SJSA1 (cell line): Measurements from ENCODE around the gene NPPA. TPM values are rescaled to one million over a fixed set of nuclear protein-coding genes. Genes with fewer than 3 reads are reported as not detected.
"Not testable (repeated sequence)": the region's sequence is repeated elsewhere in the genome, so short reads cannot be mapped to it uniquely, and the experiment has no call there.

Experiments
- DNase-seq, 2 experiments: peaks; one replicate each; pipeline ENCODE4 v3.0.0-alpha.2; 2015 to 2020; ENCODE audit warnings: low spot score in 2 of 2, low read depth in 1 of 2
- H3K27ac ChIP-seq: fragments of 250-450 bp; sonication (Bioruptor Pico); 2 replicates; pipeline ENCODE4 v1.5.1; 2020; ENCODE audit warnings: mild to moderate bottlenecking, moderate library complexity
- H3K27me3 ChIP-seq: fragments of 250-450 bp; sonication (Bioruptor Pico); replicated peaks from 2 replicates; pipeline ENCODE4 v1.5.1; 2020; ENCODE audit warnings: mild to moderate bottlenecking, moderate library complexity
- H3K36me3 ChIP-seq: fragments of 250-450 bp; sonication (Bioruptor Pico); 2 replicates; pipeline ENCODE4 v1.5.1; 2020; ENCODE audit warnings: mild to moderate bottlenecking
- H3K4me1 ChIP-seq: fragments of 250-450 bp; sonication (Bioruptor Pico); replicated peaks from 2 replicates; pipeline ENCODE4 v1.6.1; 2021; ENCODE audit warnings: mild to moderate bottlenecking
- H3K4me3 ChIP-seq: fragments of 250-450 bp; sonication (Bioruptor Pico); 2 replicates; pipeline ENCODE4 v1.5.1; 2020; ENCODE audit warnings: mild to moderate bottlenecking
- H3K9me3 ChIP-seq: fragments of 250-450 bp; sonication (Bioruptor Pico); replicated peaks from 2 replicates; pipeline ENCODE4 v1.5.1; 2020; ENCODE audit warnings: mild to moderate bottlenecking
- total RNA-seq: library from RNA; depleted of rRNA; stranded (reverse); fragments of >200 nt; shearing (Covaris generic); gene quantifications from 2 replicates; pipeline ENCODE4 v1.2.3, GENCODE V29; 2014

The NPPA gene
- total RNA-seq, 1 experiment from 2014 or later = not detected

DNA sequence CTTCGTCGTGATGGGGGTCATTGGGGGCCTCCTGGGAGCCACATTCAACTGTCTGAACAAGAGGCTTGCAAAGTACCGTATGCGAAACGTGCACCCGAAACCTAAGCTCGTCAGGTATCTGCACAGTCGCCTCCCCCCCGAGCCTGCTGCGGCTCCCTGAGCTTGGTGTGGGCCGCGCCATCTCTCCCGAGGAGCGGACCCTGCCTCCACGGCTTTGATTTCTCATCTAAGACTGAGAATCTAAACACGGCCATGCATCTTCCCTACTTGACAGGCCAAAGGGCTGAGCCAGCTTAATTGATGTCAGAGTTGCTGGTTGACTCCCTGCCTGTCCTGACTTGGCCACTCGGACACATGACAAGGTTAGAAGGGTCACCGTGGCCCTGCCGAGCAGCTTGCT lies 19.1 kb downstream of the NPPA start:
- H3K36me3 ChIP-seq = peaks cover 30% of the 10 kb centered on the region
- no peaks in the 10 kb centered on the region; the same call in 1 of the 2 replicates for H3K9me3 ChIP-seq
- no peak overlapping the region for H3K4me3 ChIP-seq
- DNase-seq = no peak
- H3K27me3 ChIP-seq = no peaks in the 10 kb centered on the region
- H3K27ac ChIP-seq = no peak overlapping the region
- no peaks in the 10 kb centered on the region for H3K4me1 ChIP-seq

GRCh38 chr1:11826946-11827345 lies 20.6 kb downstream of the NPPA start:
- Histone ChIP-seq H3K36me3 (peaks cover 34% of the 10 kb centered on the region), H3K9me3 (no peaks in the 10 kb centered on the region; the same call in 1 of the 2 replicates), H3K4me3 (no peak overlapping the region), H3K27ac (no peak overlapping the region), H3K4me1 (no peaks in the 10 kb centered on the region), H3K27me3 (no peaks in the 10 kb centered on the region)
- DNase-seq = no peak

DNA sequence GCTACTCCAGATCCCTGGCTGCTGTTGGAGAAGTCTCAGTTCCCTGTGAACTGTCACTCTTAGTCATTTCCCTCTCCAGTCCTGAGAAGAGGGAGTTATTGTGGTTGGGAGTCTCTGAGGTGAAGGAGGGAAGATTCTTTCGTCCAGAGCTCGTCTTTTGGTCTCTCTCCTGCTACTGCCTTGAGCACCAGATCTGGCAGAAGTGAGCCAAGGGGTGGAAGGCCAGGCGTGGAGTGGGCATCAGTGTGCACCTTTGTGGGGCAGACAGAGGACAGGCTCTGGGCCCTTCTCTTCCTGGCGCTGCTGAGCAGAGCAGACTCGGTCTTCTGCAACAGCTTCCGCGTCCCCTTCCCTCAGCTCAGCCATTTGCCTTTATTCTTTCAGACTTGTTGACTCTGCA lies 22.5 kb downstream of the NPPA start:
- H3K9me3 ChIP-seq = no peaks in the 10 kb centered on the region
- no peak overlapping the region for H3K4me3 ChIP-seq
- peaks cover 31% of the 10 kb centered on the region for H3K36me3 ChIP-seq
- no peak overlapping the region for H3K27ac ChIP-seq
- H3K27me3 ChIP-seq = no peaks in the 10 kb centered on the region
- peaks cover 5% of the 10 kb centered on the region for H3K4me1 ChIP-seq
- DNase-seq = no peak

DNA sequence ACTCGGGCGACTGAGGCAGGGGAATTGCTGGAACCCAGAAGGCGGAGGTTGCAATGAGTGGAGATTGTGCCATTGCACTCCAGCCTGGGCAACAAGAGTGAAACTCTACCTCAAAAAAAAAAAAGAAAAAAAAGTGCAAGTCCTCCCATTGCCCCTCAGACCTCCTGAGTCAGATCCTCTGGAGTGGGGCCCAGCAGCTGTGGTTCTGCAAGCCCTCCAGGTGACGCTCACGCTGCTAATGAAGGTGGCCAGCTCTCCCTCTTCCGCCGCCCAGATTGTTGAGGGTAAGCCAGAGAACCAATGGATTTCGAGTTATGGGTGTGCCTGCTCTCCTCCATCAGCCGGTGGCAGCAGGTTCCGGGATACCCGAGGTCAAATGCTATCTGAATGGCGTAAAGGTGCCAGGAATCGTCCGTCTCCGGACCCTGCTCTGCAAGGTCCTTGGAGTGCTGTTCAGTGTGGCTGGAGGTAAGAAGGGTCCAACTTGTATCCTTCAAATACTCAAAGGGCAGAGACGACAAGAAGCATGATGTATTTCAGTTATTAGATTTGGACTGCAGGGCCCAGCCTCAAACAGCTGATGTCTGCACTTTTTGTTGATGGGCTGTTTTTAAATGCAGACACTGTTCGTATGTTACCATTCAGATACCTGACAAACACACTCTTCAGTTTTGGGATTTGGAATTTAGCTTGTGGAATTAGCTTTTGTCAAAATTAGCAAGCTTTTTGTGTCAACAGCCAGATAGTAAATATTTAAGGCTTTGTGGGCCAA lies 24.0 kb downstream of the NPPA start:
- Histone ChIP-seq H3K27me3 (no peaks in the 10 kb centered on the region), H3K9me3 (no peaks in the 10 kb centered on the region), H3K4me3 (no peak overlapping the region), H3K36me3 (peaks cover 24% of the 10 kb centered on the region), H3K4me1 (peaks cover 5% of the 10 kb centered on the region), H3K27ac (no peak overlapping the region)
- DNase-seq = no peak

- no peaks in the 10 kb centered on the region for H3K27me3 ChIP-seq
- no peaks in the 10 kb centered on the region for H3K9me3 ChIP-seq
- peaks cover 26% of the 10 kb centered on the region for H3K36me3 ChIP-seq
- no peak overlapping the region for H3K4me3 ChIP-seq
- no peak for DNase-seq
- peak overlapping the region; percentile 29; the same call in 1 of the 2 replicates for H3K27ac ChIP-seq
- peaks cover 5% of the 10 kb centered on the region for H3K4me1 ChIP-seq
These were observed 25.5 kb downstream of the NPPA start for GRCh38 chr1:11822091-11822490.

GRCh38 chr1:11817192-11817591 lies 30.4 kb downstream of the NPPA start:
- no peaks in the 10 kb centered on the region for H3K9me3 ChIP-seq
- H3K36me3 ChIP-seq = peaks cover 38% of the 10 kb centered on the region
- H3K4me3 ChIP-seq = no peak overlapping the region
- peaks cover 7% of the 10 kb centered on the region for H3K4me1 ChIP-seq
- H3K27me3 ChIP-seq = no peaks in the 10 kb centered on the region
- H3K27ac ChIP-seq = no peak overlapping the region
- DNase-seq = no peak

GRCh38 chr1:11813021-11813420 lies 34.6 kb downstream of the NPPA start:
- peaks cover 44% of the 10 kb centered on the region for H3K36me3 ChIP-seq
- no peak for DNase-seq
- no peaks in the 10 kb centered on the region for H3K27me3 ChIP-seq
- H3K9me3 ChIP-seq = no peaks in the 10 kb centered on the region
- no peak overlapping the region for H3K27ac ChIP-seq
- no peak overlapping the region for H3K4me3 ChIP-seq
- H3K4me1 ChIP-seq = 0 out of 2 replicates have a peak, but pooled peaks cover 3% of the 10 kb centered on the region

DNA sequence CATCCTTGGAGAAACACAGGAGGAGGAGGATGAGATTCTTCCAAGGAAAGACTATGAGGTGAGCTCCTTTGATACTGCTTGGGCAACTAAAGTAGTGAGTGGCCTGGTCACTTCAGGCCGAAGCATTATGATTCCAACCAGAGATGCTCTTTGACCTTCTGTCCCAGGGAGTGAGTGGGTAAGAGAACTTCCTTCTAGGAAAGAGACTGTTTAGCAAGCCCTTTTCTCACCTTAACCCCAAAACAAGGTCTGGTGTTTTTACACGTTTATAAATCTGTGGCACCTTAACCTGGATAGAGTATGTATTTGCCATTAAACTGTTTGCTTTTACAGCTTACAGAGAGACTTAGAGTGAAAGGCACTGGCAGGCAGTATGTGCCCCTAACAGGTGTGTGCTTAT lies 40.5 kb downstream of the NPPA start:
- no peak for DNase-seq
- H3K27me3 ChIP-seq = no peaks in the 10 kb centered on the region
- no peak overlapping the region for H3K27ac ChIP-seq
- H3K9me3 ChIP-seq = no peaks in the 10 kb centered on the region
- no peak overlapping the region for H3K4me3 ChIP-seq
- peaks cover 24% of the 10 kb centered on the region for H3K36me3 ChIP-seq
- H3K4me1 ChIP-seq = peaks cover 32% of the 10 kb centered on the region

DNA sequence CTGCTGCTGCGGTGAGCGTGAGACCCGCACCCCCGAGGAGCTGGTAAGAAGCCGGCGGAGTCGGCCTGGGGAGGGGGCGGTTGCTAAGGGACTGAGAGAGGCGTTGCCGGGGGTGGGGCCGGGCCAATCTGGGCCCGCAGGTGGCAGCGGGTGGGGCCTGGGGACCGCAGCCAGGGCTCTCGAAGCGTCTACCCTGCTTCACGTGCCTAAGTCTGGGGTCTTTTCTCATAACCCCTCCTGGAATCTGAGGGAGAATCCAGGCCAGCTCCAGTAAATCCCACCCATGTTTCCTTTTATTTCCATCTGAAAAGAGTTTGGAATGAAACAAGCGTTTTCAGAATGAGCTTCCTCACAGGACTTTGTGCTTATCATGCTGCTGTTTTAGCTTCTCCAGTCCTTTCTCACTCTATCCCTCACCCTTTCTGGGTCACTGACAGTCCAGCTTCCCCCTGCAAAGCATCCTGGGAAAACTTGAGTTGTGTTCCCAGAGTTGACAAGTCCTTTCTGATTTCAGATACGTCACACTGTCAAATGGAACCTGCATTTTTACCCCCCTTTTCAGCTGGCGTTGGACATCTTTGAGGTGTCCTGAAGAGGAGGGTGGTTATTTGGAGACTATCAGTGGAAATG lies 41.2 kb downstream of the NPPA start:
- peaks cover 21% of the 10 kb centered on the region for H3K36me3 ChIP-seq
- no peaks in the 10 kb centered on the region for H3K9me3 ChIP-seq
- peaks cover 32% of the 10 kb centered on the region for H3K4me1 ChIP-seq
- peak overlapping the region; percentile 28 for H3K27ac ChIP-seq
- peak overlapping the region; percentile 62 for H3K4me3 ChIP-seq
- H3K27me3 ChIP-seq = no peaks in the 10 kb centered on the region
- DNase-seq = no peak

GRCh38 chr1:11805422-11806306 lies 41.9 kb downstream of the NPPA start, which contains the start of the genes CLCN6 and MTHFR:
TSS of gene CLCN6 (plus strand) at chr1:11806191. CDS start at chr1:11806263, 72 bp downstream.
TSS of gene MTHFR (minus strand) at chr1:11805964. CDS start at chr1:11803116, 2,848 bp downstream.
- Histone ChIP-seq H3K4me3 (peak within 1 kb of the TSS; percentile 62), H3K36me3 (peaks cover 19% of the 10 kb centered on the region), H3K4me1 (peaks cover 40% of the 10 kb centered on the region), H3K27ac (peak within 1 kb of the TSS; percentile 71), H3K9me3 (no peaks in the 10 kb centered on the region; the same call in 1 of the 2 replicates), H3K27me3 (no peaks in the 10 kb centered on the region)
- peak; percentile 99 for DNase-seq

DNA sequence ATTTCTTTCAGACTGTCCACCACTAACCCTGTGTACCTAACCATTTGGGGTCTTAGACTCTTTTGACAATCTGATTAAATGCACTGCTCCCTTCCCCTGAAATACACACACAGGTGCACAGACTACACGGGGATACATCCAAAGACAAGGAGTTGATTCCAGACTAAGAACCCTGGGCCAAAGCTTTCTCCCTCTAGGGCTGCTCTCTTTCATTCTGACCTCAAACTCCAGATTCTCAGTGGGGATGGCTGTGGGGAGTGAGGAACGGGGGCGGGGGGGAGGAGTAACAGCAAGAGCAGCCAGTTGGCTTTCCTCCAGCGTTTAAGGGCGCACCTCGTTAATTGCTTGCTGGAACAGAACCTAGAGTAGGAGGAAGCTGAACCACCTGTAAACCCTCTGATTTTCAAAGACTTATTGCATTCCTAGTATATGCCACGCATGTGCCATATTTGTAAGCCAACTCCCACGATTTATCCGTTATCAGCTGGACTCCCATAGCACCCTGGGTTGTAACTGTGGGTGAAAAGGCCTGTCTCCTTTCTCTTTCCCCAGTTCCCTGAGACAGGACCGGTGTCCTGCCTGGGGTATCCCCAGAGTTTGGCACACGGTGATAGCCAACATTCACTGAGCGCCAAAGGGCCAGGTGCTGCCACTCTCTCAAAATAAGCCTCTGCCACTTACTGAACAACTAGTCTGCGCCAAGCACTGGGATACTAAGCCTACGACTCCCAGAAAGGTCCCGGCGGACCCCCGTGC lies 42.7 kb downstream of the NPPA start:
- Histone ChIP-seq H3K27me3 (no peaks in the 10 kb centered on the region), H3K36me3 (peaks cover 19% of the 10 kb centered on the region), H3K27ac (peak overlapping the region; percentile 71), H3K9me3 (no peaks in the 10 kb centered on the region; the same call in 1 of the 2 replicates), H3K4me3 (peak overlapping the region; percentile 62), H3K4me1 (peaks cover 43% of the 10 kb centered on the region)
- DNase-seq = no peak

GRCh38 chr1:11803924-11804665 lies 43.5 kb downstream of the NPPA start:
- not testable (repeated sequence) for H3K27ac ChIP-seq, H3K4me3 ChIP-seq, H3K9me3 ChIP-seq, H3K27me3 ChIP-seq, DNase-seq
- peaks cover 43% of the 10 kb centered on the region for H3K4me1 ChIP-seq
- H3K36me3 ChIP-seq = peaks cover 18% of the 10 kb centered on the region
